HL-60/S4 treated with retinoic acid at 250 ng/mL for 4 days and 3 days (cell line): ENCODE data around the gene MEF2C.

Source experiments
- in situ Hi-C: fragments of 300-500 bp; cut with MboI; formaldehyde crosslinking; loops from 2 replicates; pipeline ENCODE4 v1.7.0; 2022; ENCODE audit warnings: low sequenced_read_pairs

The MEF2C gene

GRCh38 chr5:88765171-88765570 lies 117.8 kb downstream of the MEF2C start:
- in situ Hi-C loops = no loop called here

- in situ Hi-C loops = no loop called here
Measured at GRCh38 chr5:88761939-88762338, 121.0 kb downstream of the MEF2C start.

- in situ Hi-C loops = no loop called here
Measured at GRCh38 chr5:88761269-88761850, 121.6 kb downstream of the MEF2C start.

- in situ Hi-C loops = no loop called here
Measured at GRCh38 chr5:88760527-88760926, 122.5 kb downstream of the MEF2C start.

- in situ Hi-C loops = no loop called here
Measured at GRCh38 chr5:88758591-88758990, 124.4 kb downstream of the MEF2C start.

- in situ Hi-C loops = no loop called here
Measured at GRCh38 chr5:88758184-88758583, 124.8 kb downstream of the MEF2C start.

- in situ Hi-C loops = no loop called here
Measured at GRCh38 chr5:88756953-88757352, 126.0 kb downstream of the MEF2C start.

GRCh38 chr5:88748666-88749065 lies 134.3 kb downstream of the MEF2C start:
- in situ Hi-C loops = no loop called here

- in situ Hi-C loops = no loop called here
Measured at GRCh38 chr5:88746438-88746882, 136.5 kb downstream of the MEF2C start.

GRCh38 chr5:88745093-88745696 lies 137.8 kb downstream of the MEF2C start:
- in situ Hi-C loops = no loop called here

GRCh38 chr5:88743231-88743834 lies 139.7 kb downstream of the MEF2C start:
- in situ Hi-C loops = no loop called here

GRCh38 chr5:88741964-88742363 lies 141.0 kb downstream of the MEF2C start:
- in situ Hi-C loops = no loop called here

- in situ Hi-C loops = no loop called here
Measured at GRCh38 chr5:88740604-88741185, 142.3 kb downstream of the MEF2C start.

- in situ Hi-C loops = no loop called here
Measured at GRCh38 chr5:88736494-88736893, 146.5 kb downstream of the MEF2C start.

GRCh38 chr5:88734983-88735382 lies 148.0 kb downstream of the MEF2C start:
- in situ Hi-C loops = no loop called here

GRCh38 chr5:88734191-88734640 lies 148.8 kb downstream of the MEF2C start:
- in situ Hi-C loops = no loop called here

- in situ Hi-C loops = no loop called here
Measured at GRCh38 chr5:88732862-88733261, 150.1 kb downstream of the MEF2C start.

GRCh38 chr5:88732181-88732633 lies 150.8 kb downstream of the MEF2C start:
- in situ Hi-C loops = no loop called here

- in situ Hi-C loops = no loop called here
Measured at GRCh38 chr5:88729829-88730182, 153.2 kb downstream of the MEF2C start.

GRCh38 chr5:88729084-88729828 lies 153.7 kb downstream of the MEF2C start:
- in situ Hi-C loops = no loop called here

- in situ Hi-C loops = no loop called here
Measured at GRCh38 chr5:88727705-88728313, 155.2 kb downstream of the MEF2C start.
